ENCODE measurements around the gene IBA57. TPM values are rescaled to one million over a fixed set of nuclear protein-coding genes. Genes with fewer than 3 reads are reported as not detected.

IBA57 gene
- total and polyA plus RNA-seq, 2 experiments from 2014 or later = 4.7 to 5.0 TPM

- H2AFZ ChIP-seq = no peak overlapping the region
- no peaks in the 10 kb centered on the region for H3K27me3 ChIP-seq
- H4K20me1 ChIP-seq (ENCODE audit: insufficient read depth, poor library complexity, severe bottlenecking) = no peaks in the 10 kb centered on the region
- WGBS (ENCODE audit: low lambda C conversion rate, missing lambda C conversion rate) = 95% methylated on average over 16 of the region's 16 CpGs
- H3K79me2 ChIP-seq = no peaks in the 10 kb centered on the region
- TF ChIP-seq CTCF (IDR thresholded peaks at IDR 0.05; ENCODE audit: poor library complexity) (no peak), EZH2 (IDR thresholded peaks at IDR 0.05; ENCODE audit: borderline replicate concordance) (no peak), EZH2phosphoT487 (IDR thresholded peaks at IDR 0.05; ENCODE audit: low read depth, severe bottlenecking, unreplicated experiment) (no peak)
- H3K9me3 ChIP-seq (ENCODE audit: low read depth) = no peaks in the 10 kb centered on the region
- DNase-seq (ENCODE audit: low spot score) = no peak
- H3K4me2 ChIP-seq = no peak overlapping the region
- H3K9me2 ChIP-seq (replicated peaks; ENCODE audit: insufficient read depth) = no peaks in the 10 kb centered on the region
- no peak overlapping the region for H3K4me3 ChIP-seq
- H3K36me3 ChIP-seq (replicated peaks; ENCODE audit: insufficient read depth, low read depth) = no peaks in the 10 kb centered on the region
- no peak overlapping the region for H3K27ac ChIP-seq
- peaks cover 26% of the 10 kb centered on the region for H3K4me1 ChIP-seq (ENCODE audit: insufficient read depth)
Observed at GRCh38 chr1:228210712-228211530, 45.3 kb downstream of the IBA57 start.

- no peaks in the 10 kb centered on the region for H3K79me2 ChIP-seq
- H3K36me3 ChIP-seq (replicated peaks; ENCODE audit: insufficient read depth, low read depth) = no peaks in the 10 kb centered on the region
- H4K20me1 ChIP-seq (ENCODE audit: insufficient read depth, poor library complexity, severe bottlenecking) = no peaks in the 10 kb centered on the region
- WGBS (ENCODE audit: low lambda C conversion rate, missing lambda C conversion rate) = 92% methylated on average over 77 of the region's 96 CpGs
- TF ChIP-seq EZH2 (IDR thresholded peaks at IDR 0.05; ENCODE audit: borderline replicate concordance) (no peak), CTCF (IDR thresholded peaks at IDR 0.05; ENCODE audit: poor library complexity) (no peak), EZH2phosphoT487 (IDR thresholded peaks at IDR 0.05; ENCODE audit: low read depth, severe bottlenecking, unreplicated experiment) (no peak)
- H3K9me2 ChIP-seq (replicated peaks; ENCODE audit: insufficient read depth) = no peaks in the 10 kb centered on the region
- H3K27me3 ChIP-seq = no peaks in the 10 kb centered on the region
- H3K4me1 ChIP-seq (ENCODE audit: insufficient read depth) = peaks cover 18% of the 10 kb centered on the region
- no peak overlapping the region for H2AFZ ChIP-seq
- no peaks in the 10 kb centered on the region for H3K9me3 ChIP-seq (ENCODE audit: low read depth)
- H3K4me3 ChIP-seq = no peak overlapping the region
- no peak for DNase-seq (ENCODE audit: low spot score)
- no peak overlapping the region for H3K27ac ChIP-seq
- H3K4me2 ChIP-seq = no peak overlapping the region
Observed at GRCh38 chr1:228211531-228212414, 46.2 kb downstream of the IBA57 start.

- Histone ChIP-seq H3K4me3 (peak overlapping the region; percentile 23), H3K9me3 (ENCODE audit: low read depth) (no peaks in the 10 kb centered on the region), H4K20me1 (ENCODE audit: insufficient read depth, poor library complexity, severe bottlenecking) (no peaks in the 10 kb centered on the region), H3K27ac (no peak overlapping the region), H3K9me2 (replicated peaks; ENCODE audit: insufficient read depth) (no peaks in the 10 kb centered on the region), H3K4me2 (peak overlapping the region; percentile 98), H3K79me2 (no peaks in the 10 kb centered on the region), H3K4me1 (ENCODE audit: insufficient read depth) (peaks cover 14% of the 10 kb centered on the region), H2AFZ (peak overlapping the region; percentile 69), H3K36me3 (replicated peaks; ENCODE audit: insufficient read depth, low read depth) (no peaks in the 10 kb centered on the region), H3K27me3 (no peaks in the 10 kb centered on the region)
- TF ChIP-seq EZH2phosphoT487 (IDR thresholded peaks at IDR 0.05; ENCODE audit: low read depth, severe bottlenecking, unreplicated experiment) = no peak
- no peak for TF ChIP-seq CTCF (IDR thresholded peaks at IDR 0.05; ENCODE audit: poor library complexity)
- no peak for TF ChIP-seq EZH2 (IDR thresholded peaks at IDR 0.05; ENCODE audit: borderline replicate concordance)
- WGBS (ENCODE audit: low lambda C conversion rate, missing lambda C conversion rate) = 35% methylated on average over 54 of the region's 66 CpGs
- peak; percentile 28 for DNase-seq (ENCODE audit: low spot score)
Observed at GRCh38 chr1:228212415-228212965, 46.9 kb downstream of the IBA57 start.
